Measurements from ENCODE around the gene PLXDC2. TPM values are rescaled to one million over a fixed set of nuclear protein-coding genes. Genes with fewer than 3 reads are reported as not detected.

Gene PLXDC2
- total and polyA plus RNA-seq, 2 donors from 2014 or later = 11.9 to 42.1 TPM

GRCh38 chr10:19933772-19934171 lies 117.5 kb downstream of the PLXDC2 start:
- Histone ChIP-seq H3K27me3 (ENCODE audit: control insufficient read depth, insufficient read depth, low read length) (no peaks in the 10 kb centered on the region), H3K9me3 (ENCODE audit: control insufficient read depth in 2 of 3, insufficient read depth in 1 of 3, low read length in 3 of 3) (no peaks in the 10 kb centered on the region), H3K4me3 (ENCODE audit: low read length in 3 of 3) (no peak overlapping the region), H3K36me3 (ENCODE audit: control insufficient read depth in 2 of 3, insufficient read depth in 3 of 3, low read length in 3 of 3) (no peaks in the 10 kb centered on the region), H3K4me1 (ENCODE audit: control insufficient read depth in 2 of 3, insufficient read depth in 2 of 3, low read depth in 1 of 3, low read length in 3 of 3) (peaks cover 0 to 10% (median 7%) of the 10 kb centered on the region in 3 donors), H3K9ac (ENCODE audit: low read length in 3 of 3) (no peak overlapping the region), H3K27ac (ENCODE audit: low read depth in 2 of 2, low read length in 2 of 2) (no peak overlapping the region)
- no peak for FAIRE-seq
- no peak for DNase-seq
- TF ChIP-seq, protein P1, sequence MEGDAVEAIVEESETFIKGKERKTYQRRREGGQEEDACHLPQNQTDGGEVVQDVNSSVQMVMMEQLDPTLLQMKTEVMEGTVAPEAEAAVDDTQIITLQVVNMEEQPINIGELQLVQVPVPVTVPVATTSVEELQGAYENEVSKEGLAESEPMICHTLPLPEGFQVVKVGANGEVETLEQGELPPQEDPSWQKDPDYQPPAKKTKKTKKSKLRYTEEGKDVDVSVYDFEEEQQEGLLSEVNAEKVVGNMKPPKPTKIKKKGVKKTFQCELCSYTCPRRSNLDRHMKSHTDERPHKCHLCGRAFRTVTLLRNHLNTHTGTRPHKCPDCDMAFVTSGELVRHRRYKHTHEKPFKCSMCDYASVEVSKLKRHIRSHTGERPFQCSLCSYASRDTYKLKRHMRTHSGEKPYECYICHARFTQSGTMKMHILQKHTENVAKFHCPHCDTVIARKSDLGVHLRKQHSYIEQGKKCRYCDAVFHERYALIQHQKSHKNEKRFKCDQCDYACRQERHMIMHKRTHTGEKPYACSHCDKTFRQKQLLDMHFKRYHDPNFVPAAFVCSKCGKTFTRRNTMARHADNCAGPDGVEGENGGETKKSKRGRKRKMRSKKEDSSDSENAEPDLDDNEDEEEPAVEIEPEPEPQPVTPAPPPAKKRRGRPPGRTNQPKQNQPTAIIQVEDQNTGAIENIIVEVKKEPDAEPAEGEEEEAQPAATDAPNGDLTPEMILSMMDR (IDR thresholded peaks at IDR 0.05; ENCODE audit: borderline replicate concordance, extremely low read depth, insufficient read depth) = no peak
- intact Hi-C loops (cut with DNase I) = no loop called here

- H3K4me3 ChIP-seq (ENCODE audit: low read length in 3 of 3) = no peak overlapping the region
- no peak overlapping the region for H3K9ac ChIP-seq (ENCODE audit: low read length in 3 of 3)
- DNase-seq (no peak), FAIRE-seq (no peak)
- intact Hi-C loops (cut with DNase I) = no loop called here
- no peaks in the 10 kb centered on the region for H3K27me3 ChIP-seq (ENCODE audit: control insufficient read depth, insufficient read depth, low read length)
- H3K9me3 ChIP-seq (ENCODE audit: control insufficient read depth in 2 of 3, insufficient read depth in 1 of 3, low read length in 3 of 3) = no peaks in the 10 kb centered on the region
- TF ChIP-seq, protein P1 (IDR thresholded peaks at IDR 0.05; ENCODE audit: borderline replicate concordance, extremely low read depth, insufficient read depth) = no peak
- no peak overlapping the region for H3K27ac ChIP-seq (ENCODE audit: low read depth in 2 of 2, low read length in 2 of 2)
- no peaks in the 10 kb centered on the region for H3K36me3 ChIP-seq (ENCODE audit: control insufficient read depth in 2 of 3, insufficient read depth in 3 of 3, low read length in 3 of 3)
- H3K4me1 ChIP-seq (ENCODE audit: control insufficient read depth in 2 of 3, insufficient read depth in 2 of 3, low read depth in 1 of 3, low read length in 3 of 3) = peaks cover 0 to 10% (median 7%) of the 10 kb centered on the region in 3 donors
Measured at GRCh38 chr10:19935176-19935575, 118.9 kb downstream of the PLXDC2 start.

GRCh38 chr10:19936289-19936688 lies 120.1 kb downstream of the PLXDC2 start:
- Histone ChIP-seq H3K4me1 (ENCODE audit: control insufficient read depth in 2 of 3, insufficient read depth in 2 of 3, low read depth in 1 of 3, low read length in 3 of 3) (peaks cover 0 to 5% (median 3%) of the 10 kb centered on the region in 3 donors), H3K27ac (ENCODE audit: low read depth in 2 of 2, low read length in 2 of 2) (no peak overlapping the region), H3K4me3 (ENCODE audit: low read length in 3 of 3) (no peak overlapping the region), H3K27me3 (ENCODE audit: control insufficient read depth, insufficient read depth, low read length) (no peaks in the 10 kb centered on the region), H3K9ac (ENCODE audit: low read length in 3 of 3) (no peak overlapping the region), H3K36me3 (ENCODE audit: control insufficient read depth in 2 of 3, insufficient read depth in 3 of 3, low read length in 3 of 3) (no peaks in the 10 kb centered on the region), H3K9me3 (ENCODE audit: control insufficient read depth in 2 of 3, insufficient read depth in 1 of 3, low read length in 3 of 3) (no peaks in the 10 kb centered on the region)
- no peak for FAIRE-seq
- no peak for DNase-seq
- TF ChIP-seq, protein P1 (IDR thresholded peaks at IDR 0.05; ENCODE audit: borderline replicate concordance, extremely low read depth, insufficient read depth) = no peak
- intact Hi-C loops (cut with DNase I) = no loop called here

DNA sequence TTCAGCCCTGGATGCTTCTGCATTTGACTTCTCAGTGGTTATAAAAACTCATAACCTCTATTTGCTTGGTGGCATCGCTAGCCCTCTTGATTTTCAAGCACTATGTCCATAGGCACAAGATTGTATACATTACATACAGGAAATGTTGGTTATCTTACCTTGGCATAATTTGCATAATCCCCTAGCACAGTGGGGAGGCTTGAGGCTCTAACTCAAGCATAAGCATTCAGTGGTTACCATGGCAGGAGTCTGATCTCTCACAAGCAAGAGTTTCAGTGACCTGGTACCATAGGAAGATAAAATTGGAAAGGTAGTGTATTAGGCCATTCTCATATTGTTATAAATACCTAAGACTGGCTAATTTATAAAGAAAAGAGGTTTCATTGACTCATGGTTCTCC lies 121.8 kb downstream of the PLXDC2 start:
- Histone ChIP-seq H3K9ac (ENCODE audit: low read length in 3 of 3) (no peak overlapping the region), H3K4me3 (ENCODE audit: low read length in 3 of 3) (no peak overlapping the region), H3K4me1 (ENCODE audit: control insufficient read depth in 2 of 3, insufficient read depth in 2 of 3, low read depth in 1 of 3, low read length in 3 of 3) (peaks cover 0 to 3% (median 2%) of the 10 kb centered on the region in 3 donors), H3K27ac (ENCODE audit: low read depth in 2 of 2, low read length in 2 of 2) (no peak overlapping the region), H3K36me3 (ENCODE audit: control insufficient read depth in 2 of 3, insufficient read depth in 3 of 3, low read length in 3 of 3) (no peaks in the 10 kb centered on the region), H3K27me3 (ENCODE audit: control insufficient read depth, insufficient read depth, low read length) (no peaks in the 10 kb centered on the region), H3K9me3 (ENCODE audit: control insufficient read depth in 2 of 3, insufficient read depth in 1 of 3, low read length in 3 of 3) (no peaks in the 10 kb centered on the region)
- no peak for FAIRE-seq
- DNase-seq = no peak
- TF ChIP-seq, protein P1 (IDR thresholded peaks at IDR 0.05; ENCODE audit: borderline replicate concordance, extremely low read depth, insufficient read depth) = no peak
- intact Hi-C loops (cut with DNase I) = no loop called here

All from kidney (tissue), 14 donors.